RWPE2 (cell line): ENCODE results near the gene SYNM.

Experiments
- ATAC-seq: fragments of 200-7000 bp; cut with Tn5 transposase; 3 replicates; pipeline ENCODE4 v1.9.1; 2021; ENCODE audit warnings: low read depth
- DNase-seq: peaks from one replicate; pipeline ENCODE4 v3.0.0-alpha.2; 2020; ENCODE audit warnings: low spot score
- H3K27ac ChIP-seq: fragments of 450-650 bp; 2 replicates; pipeline ENCODE4 v1.5.1; 2017; ENCODE audit warnings: mild to moderate bottlenecking; ENCODE audit not compliant: poor library complexity, severe bottlenecking
- H3K27me3 ChIP-seq: fragments of 250-450 bp; sonication (Bioruptor Pico); 2 replicates; pipeline ENCODE4 v1.5.1; 2021; ENCODE audit warnings: mild to moderate bottlenecking, moderate library complexity; ENCODE audit not compliant: insufficient read depth, poor library complexity, severe bottlenecking
- H3K36me3 ChIP-seq: fragments of 250-450 bp; sonication (Bioruptor Pico); 2 replicates; pipeline ENCODE4 v1.5.1; 2020; ENCODE audit warnings: low read depth, mild to moderate bottlenecking, moderate library complexity
- H3K4me1 ChIP-seq: fragments of 250-450 bp; sonication (Bioruptor Pico); 2 replicates; pipeline ENCODE4 v1.5.1; 2021; ENCODE audit warnings: mild to moderate bottlenecking, moderate library complexity; ENCODE audit not compliant: insufficient read depth, poor library complexity, severe bottlenecking
- H3K4me3 ChIP-seq: fragments of 250-450 bp; sonication (Bioruptor Pico); 2 replicates; pipeline ENCODE4 v1.5.1; 2021; ENCODE audit warnings: mild to moderate bottlenecking, moderate library complexity; ENCODE audit not compliant: severe bottlenecking
- H3K9me3 ChIP-seq: fragments of 250-450 bp; sonication (Bioruptor Pico); 2 replicates; pipeline ENCODE4 v1.5.1; 2021; ENCODE audit warnings: mild to moderate bottlenecking, moderate library complexity; ENCODE audit not compliant: severe bottlenecking
- TF ChIP-seq, protein P1 (sequence below): fragments of 450-650 bp; IDR thresholded peaks from one replicate; pipeline ENCODE4 v1.5.1; 2017; ENCODE audit warnings: mild to moderate bottlenecking, moderate library complexity; ENCODE audit not compliant: poor library complexity, severe bottlenecking

SYNM gene

DNA sequence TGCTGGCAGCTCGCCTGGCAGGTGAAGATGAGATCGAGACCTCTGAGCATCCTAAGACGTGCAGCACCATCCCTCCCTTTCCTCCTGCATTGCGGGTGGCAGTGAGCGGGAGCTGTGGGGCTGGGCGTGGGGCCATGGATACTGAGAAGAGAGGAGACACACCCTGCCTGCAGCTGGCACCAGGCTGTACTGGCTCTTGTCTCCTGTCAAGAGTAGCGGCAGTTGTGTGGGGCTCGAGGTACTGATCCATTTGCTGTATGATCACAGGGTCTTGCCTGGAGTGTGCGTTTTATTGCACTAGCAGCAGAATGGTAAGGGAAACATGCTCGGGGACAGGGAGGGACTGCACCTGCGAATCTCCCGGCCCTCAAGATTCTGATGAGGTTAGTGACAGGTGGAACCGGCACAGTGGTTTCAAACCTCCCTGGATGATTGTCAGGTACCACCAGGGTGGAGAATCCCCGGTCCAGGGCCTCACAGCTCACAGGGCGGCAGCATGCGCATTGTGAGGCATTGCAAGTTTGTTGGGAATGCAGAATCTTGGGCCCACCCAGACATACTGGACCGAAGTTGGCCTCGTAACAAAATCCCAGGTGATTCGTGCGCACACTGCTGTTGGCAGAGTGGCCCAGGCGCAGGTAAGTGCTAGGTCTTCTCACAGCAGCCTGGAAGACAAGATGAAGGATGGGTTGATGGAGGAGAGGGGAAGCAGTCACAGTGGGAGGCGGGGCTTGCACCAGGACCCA is 14.1 kb downstream of the SYNM start:
- Histone ChIP-seq H3K4me3 (no peak overlapping the region), H3K9me3 (no peaks in the 10 kb centered on the region), H3K27me3 (no peaks in the 10 kb centered on the region), H3K4me1 (peaks cover 6% of the 10 kb centered on the region), H3K27ac (no peak overlapping the region), H3K36me3 (no peaks in the 10 kb centered on the region)
- peak; percentile 67 for DNase-seq
- no peak for ATAC-seq
- TF ChIP-seq, protein P1, sequence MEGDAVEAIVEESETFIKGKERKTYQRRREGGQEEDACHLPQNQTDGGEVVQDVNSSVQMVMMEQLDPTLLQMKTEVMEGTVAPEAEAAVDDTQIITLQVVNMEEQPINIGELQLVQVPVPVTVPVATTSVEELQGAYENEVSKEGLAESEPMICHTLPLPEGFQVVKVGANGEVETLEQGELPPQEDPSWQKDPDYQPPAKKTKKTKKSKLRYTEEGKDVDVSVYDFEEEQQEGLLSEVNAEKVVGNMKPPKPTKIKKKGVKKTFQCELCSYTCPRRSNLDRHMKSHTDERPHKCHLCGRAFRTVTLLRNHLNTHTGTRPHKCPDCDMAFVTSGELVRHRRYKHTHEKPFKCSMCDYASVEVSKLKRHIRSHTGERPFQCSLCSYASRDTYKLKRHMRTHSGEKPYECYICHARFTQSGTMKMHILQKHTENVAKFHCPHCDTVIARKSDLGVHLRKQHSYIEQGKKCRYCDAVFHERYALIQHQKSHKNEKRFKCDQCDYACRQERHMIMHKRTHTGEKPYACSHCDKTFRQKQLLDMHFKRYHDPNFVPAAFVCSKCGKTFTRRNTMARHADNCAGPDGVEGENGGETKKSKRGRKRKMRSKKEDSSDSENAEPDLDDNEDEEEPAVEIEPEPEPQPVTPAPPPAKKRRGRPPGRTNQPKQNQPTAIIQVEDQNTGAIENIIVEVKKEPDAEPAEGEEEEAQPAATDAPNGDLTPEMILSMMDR = no peak

DNA sequence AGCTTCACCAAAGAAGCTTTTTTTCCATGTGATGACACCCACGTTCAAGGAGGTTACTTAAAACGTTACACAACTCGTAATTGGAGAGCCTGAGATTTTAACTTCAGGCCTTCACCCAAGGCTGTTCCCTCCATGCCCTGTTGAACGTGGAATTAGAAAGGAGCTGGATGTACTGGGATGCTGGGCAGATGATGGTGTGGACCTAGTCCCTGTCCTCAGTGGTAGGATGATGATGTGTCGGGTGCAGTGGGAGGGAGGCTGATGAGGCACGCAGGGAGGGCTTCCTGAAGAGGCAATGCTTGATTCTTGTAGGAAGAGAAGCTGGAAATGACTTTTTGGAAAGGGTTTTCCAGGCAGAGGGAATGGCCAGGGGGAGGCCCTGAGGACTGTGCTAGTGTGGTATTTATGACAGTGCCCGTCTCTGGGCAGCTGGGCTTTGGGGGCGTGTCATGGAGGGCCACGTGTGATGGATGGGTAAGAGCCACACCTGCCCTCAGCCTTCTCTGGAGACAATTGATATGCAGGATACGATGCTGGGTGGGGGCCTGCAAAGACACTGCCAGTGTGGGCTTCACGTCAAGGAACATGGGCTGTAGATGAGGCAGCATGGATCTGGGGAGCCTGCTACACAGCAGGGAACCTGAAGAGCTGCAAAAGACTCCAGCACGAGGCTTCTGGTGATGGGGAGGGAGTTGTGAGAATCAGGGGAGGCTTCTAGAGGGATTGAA is 15.3 kb downstream of the SYNM start:
- Histone ChIP-seq H3K4me3 (no peak overlapping the region), H3K9me3 (no peaks in the 10 kb centered on the region), H3K27me3 (no peaks in the 10 kb centered on the region), H3K36me3 (no peaks in the 10 kb centered on the region), H3K4me1 (peaks cover 13% of the 10 kb centered on the region), H3K27ac (no peak overlapping the region)
- TF ChIP-seq, protein P1 = no peak
- no peak for ATAC-seq
- peak; percentile 42 for DNase-seq

DNA sequence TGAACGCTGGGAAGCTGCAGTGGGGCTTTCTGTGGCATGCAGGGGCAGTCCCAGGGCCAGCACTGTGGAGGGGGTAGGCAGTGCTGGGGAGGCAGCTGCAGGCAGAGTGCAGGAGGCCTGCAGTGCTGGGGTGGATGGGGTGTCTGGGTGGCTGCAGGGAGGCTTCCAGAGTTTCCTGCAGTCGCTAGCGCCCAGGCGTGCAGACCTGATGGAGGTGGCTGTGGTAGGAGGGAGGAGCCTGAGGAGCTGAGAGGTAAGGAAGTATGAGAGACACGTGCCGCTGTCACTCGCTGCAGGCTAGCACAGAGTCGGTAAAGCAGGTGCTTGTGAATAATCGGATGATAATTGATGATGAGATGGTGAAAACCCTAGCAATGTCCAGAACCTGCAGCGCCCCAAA is 16.3 kb downstream of the SYNM start:
- Histone ChIP-seq H3K4me1 (peaks cover 13% of the 10 kb centered on the region), H3K9me3 (no peaks in the 10 kb centered on the region), H3K4me3 (no peak overlapping the region), H3K27me3 (no peaks in the 10 kb centered on the region), H3K36me3 (no peaks in the 10 kb centered on the region), H3K27ac (no peak overlapping the region)
- DNase-seq (no peak), ATAC-seq (no peak)
- TF ChIP-seq, protein P1 = no peak

DNA sequence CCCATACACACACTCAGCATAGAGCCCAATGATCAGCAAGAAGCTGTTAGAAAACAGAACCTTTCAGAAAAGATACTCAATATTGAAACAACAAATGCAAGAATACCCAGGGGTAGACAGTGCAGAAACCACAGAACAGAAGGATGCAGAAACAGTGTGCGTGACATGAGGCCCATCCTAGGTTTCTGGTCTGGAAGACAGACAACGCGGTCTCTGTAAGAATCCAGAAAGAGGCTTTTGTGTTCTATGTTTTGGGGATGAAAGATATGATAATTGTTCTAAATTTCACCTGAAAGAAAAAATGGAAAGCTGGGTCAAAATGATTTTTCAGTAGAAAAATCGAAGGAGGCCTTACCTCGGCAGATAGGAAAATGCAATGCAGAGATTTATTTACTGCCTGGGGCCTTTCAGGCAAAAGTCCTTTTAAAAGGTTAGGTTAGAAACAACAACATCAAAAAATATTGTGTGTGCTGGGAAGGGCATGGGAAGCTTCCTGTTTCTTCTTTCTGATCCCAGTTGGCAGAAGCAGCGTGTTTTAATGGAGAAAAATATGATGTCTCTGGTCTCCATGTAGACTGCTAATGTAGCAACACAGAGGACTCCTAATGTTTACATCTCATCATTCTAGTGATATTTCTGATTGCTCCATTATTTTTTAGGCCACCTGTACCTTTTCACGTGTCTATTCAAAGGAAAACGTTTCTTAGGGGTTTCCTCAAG is 17.0 kb downstream of the SYNM start:
- no peak overlapping the region for H3K4me3 ChIP-seq
- no peak overlapping the region for H3K27ac ChIP-seq
- TF ChIP-seq, protein P1 = no peak
- peaks cover 13% of the 10 kb centered on the region for H3K4me1 ChIP-seq
- H3K9me3 ChIP-seq = no peaks in the 10 kb centered on the region
- H3K27me3 ChIP-seq = no peaks in the 10 kb centered on the region
- ATAC-seq (no peak), DNase-seq (no peak)
- no peaks in the 10 kb centered on the region for H3K36me3 ChIP-seq
